ENCODE measurements around the gene CAMSAP2. TPM values are rescaled to one million over a fixed set of nuclear protein-coding genes. Genes with fewer than 3 reads are reported as not detected.

Gene CAMSAP2
- total RNA-seq, 1 experiment from 2014 or later = 25.0 TPM

GRCh38 chr1:200883118-200883517 is 144.4 kb downstream of the CAMSAP2 start (continued):
- no peak for TF ChIP-seq ZBTB33 (IDR thresholded peaks at IDR 0.05; ENCODE audit: extremely low read depth, insufficient replicate concordance, low read length)
- no peak for TF ChIP-seq JUND (IDR thresholded peaks at IDR 0.05)
- TF ChIP-seq SP1 (IDR thresholded peaks at IDR 0.05; ENCODE audit: low read depth) = no peak
- TF ChIP-seq YY1 (IDR thresholded peaks at IDR 0.05; ENCODE audit: extremely low read depth, insufficient replicate concordance, low read depth, low read length) = no peak
- TF ChIP-seq RAD21 (IDR thresholded peaks at IDR 0.05; ENCODE audit: low read depth) = no peak

GRCh38 chr1:200885623-200886402 is 147.1 kb downstream of the CAMSAP2 start:
- H3K4me2 ChIP-seq (ENCODE audit: low read length) = no peak overlapping the region
- H3K36me3 ChIP-seq (ENCODE audit: control insufficient read depth in 1 of 2, insufficient read depth in 2 of 2, low read length in 2 of 2) = no peaks in the 10 kb centered on the region
- no peaks in the 10 kb centered on the region for H3K79me2 ChIP-seq (ENCODE audit: insufficient read depth, low read length)
- RAD21 ChIA-PET (ENCODE audit: low non-redundant PET in 1 of 2, low total read pairs in 2 of 2, uncharacterized antibody in 2 of 2, unreplicated experiment in 2 of 2) = no interaction called here
- POLR2A ChIA-PET = no interaction called here
- TF ChIP-seq ELF1 (IDR thresholded peaks at IDR 0.05; ENCODE audit: borderline replicate concordance, low read depth) (no peak), POLR2A (IDR thresholded peaks at IDR 0.05; ENCODE audit: borderline replicate concordance, extremely low read depth, insufficient read depth, insufficient read length) (no peak), EZH2 (IDR thresholded peaks at IDR 0.05) (no peak), CTCF (IDR thresholded peaks at IDR 0.05 in 2 of 3, conservative IDR thresholded peaks at IDR 0.05 in 1 of 3; ENCODE audit: borderline replicate concordance in 1 of 3, insufficient read depth in 1 of 3, low read depth in 2 of 3, low read length in 2 of 3) (no peak), YY1 (IDR thresholded peaks at IDR 0.05; ENCODE audit: extremely low read depth, insufficient replicate concordance, low read depth, low read length) (no peak), SRF (IDR thresholded peaks at IDR 0.05; ENCODE audit: low read depth) (no peak), SIN3A (IDR thresholded peaks at IDR 0.05; ENCODE audit: low read depth) (no peak), CBX3 (IDR thresholded peaks at IDR 0.05; ENCODE audit: low read depth) (no peak), ZNF274 (IDR thresholded peaks at IDR 0.05; ENCODE audit: low read depth, low read length) (no peak)
- no peaks in the 10 kb centered on the region for H3K9me2 ChIP-seq (ENCODE audit: insufficient read depth)
- H3K4me3 ChIP-seq (replicated peaks in 1 of 2; ENCODE audit: low read depth in 1 of 2, low read length in 2 of 2) = no peak overlapping the region
- H3K9me3 ChIP-seq (ENCODE audit: control insufficient read depth in 1 of 2, insufficient read depth in 1 of 2, low read depth in 1 of 2, low read length in 2 of 2) = no peaks in the 10 kb centered on the region
- H3K27ac ChIP-seq (ENCODE audit: low read depth, low read length) = no peak overlapping the region
- ATAC-seq (no peak), DNase-seq (ENCODE audit: low read depth, low spot score) (no peak)
- no peaks in the 10 kb centered on the region for H4K20me1 ChIP-seq (ENCODE audit: insufficient read depth)
- intact Hi-C loops (cut with micrococcal nuclease) = no loop called here
- BruUV-seq (replicated peaks) = no TSS peak
- H2AFZ ChIP-seq (ENCODE audit: low read depth, low read length, poor library complexity, severe bottlenecking) = no peak overlapping the region
- CTCF ChIA-PET = no interaction called here
- peaks cover 3 to 11% of the 10 kb centered on the region in 2 experiments; a peak in 3 of 4 replicates for H3K4me1 ChIP-seq (ENCODE audit: control insufficient read depth in 1 of 2, insufficient read depth in 2 of 2, low read length in 2 of 2)
- no peak overlapping the region for H3K9ac ChIP-seq (ENCODE audit: low read length)
- H3K27me3 ChIP-seq (ENCODE audit: insufficient read depth, low read length) = no peaks in the 10 kb centered on the region
